Memory B cell (primary cell): ENCODE measurements around the gene OR2L3.

Source experiments
- ATAC-seq: fragments of 150-1000 bp; cut with Tn5 transposase; 2 replicates; pipeline ENCODE4 v1.10.0; 2021; ENCODE audit warnings: low read depth, mild to moderate bottlenecking, moderate library complexity
- DNase-seq, 2 donors: peaks; one replicate each; pipeline ENCODE4 v3.0.0; 2022; ENCODE audit warnings: low spot score in 2 of 2
- H3K27ac Mint-ChIP-seq: one replicate; pipeline ENCODE4 v1.8.0; 2022; ENCODE audit warnings: mild to moderate bottlenecking, moderate library complexity, mixed read lengths
- H3K27me3 Mint-ChIP-seq: one replicate; pipeline ENCODE4 v1.8.0; 2022; ENCODE audit warnings: mixed read lengths
- H3K36me3 Mint-ChIP-seq: one replicate; pipeline ENCODE4 v1.8.0; 2022; ENCODE audit warnings: mild to moderate bottlenecking, mixed read lengths
- H3K4me1 Mint-ChIP-seq: one replicate; pipeline ENCODE4 v1.8.0; 2022; ENCODE audit warnings: mixed read lengths
- H3K4me3 Mint-ChIP-seq: one replicate; pipeline ENCODE4 v1.8.0; 2022; ENCODE audit warnings: mild to moderate bottlenecking, moderate library complexity, mixed read lengths
- H3K9me3 Mint-ChIP-seq: one replicate; pipeline ENCODE4 v1.8.0; 2022; ENCODE audit warnings: mixed read lengths

The OR2L3 gene

DNA sequence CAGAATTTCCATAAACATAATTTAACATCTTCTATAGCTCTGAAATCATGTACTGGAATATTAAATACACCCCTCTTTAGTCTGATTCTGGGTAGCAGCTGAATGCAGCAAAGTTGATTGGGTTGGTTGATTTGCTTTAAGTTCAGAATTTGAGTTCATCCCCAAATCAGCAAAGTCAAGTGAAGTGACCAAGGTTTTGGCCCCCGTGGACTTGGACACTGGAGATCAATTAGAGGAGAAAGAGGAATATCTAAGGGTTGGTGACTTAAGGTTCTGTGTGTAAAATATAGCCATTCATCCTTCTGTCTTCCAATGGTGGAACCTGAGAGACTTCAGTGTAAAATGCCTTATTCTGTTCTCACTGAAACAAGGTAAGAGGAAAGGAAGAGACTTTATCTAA is 48.2 kb downstream of the OR2L3 start, which contains the start of gene OR2L13:
Gene OR2L13 (plus strand): TSS at position 301 of the 400 bp plus-strand sequence. CDS start 4,192 bp downstream, outside the sequence.
- no peak for DNase-seq
- H3K4me1 Mint-ChIP-seq: no peaks in the 10 kb centered on the region
- no peak within 1 kb of the TSS for H3K4me3 Mint-ChIP-seq
- no peaks in the 10 kb centered on the region for H3K27me3 Mint-ChIP-seq
- no peak within 1 kb of the TSS for H3K27ac Mint-ChIP-seq
- H3K36me3 Mint-ChIP-seq: no peaks in the 10 kb centered on the region
- H3K9me3 Mint-ChIP-seq: peaks cover 3% of the 10 kb centered on the region
- ATAC-seq: no peak

GRCh38 chr1:248098529-248098928 is 51.9 kb downstream of the OR2L3 start:
- no peak for DNase-seq
- H3K4me3 Mint-ChIP-seq: no peak overlapping the region
- ATAC-seq: no peak
- no peaks in the 10 kb centered on the region for H3K4me1 Mint-ChIP-seq
- H3K9me3 Mint-ChIP-seq: no peaks in the 10 kb centered on the region
- no peaks in the 10 kb centered on the region for H3K27me3 Mint-ChIP-seq
- H3K27ac Mint-ChIP-seq: no peak overlapping the region
- H3K36me3 Mint-ChIP-seq: no peaks in the 10 kb centered on the region

- DNase-seq (no peak), ATAC-seq (no peak)
- Mint-ChIP-seq H3K36me3 (no peaks in the 10 kb centered on the region), H3K9me3 (peaks cover 6% of the 10 kb centered on the region), H3K27ac (no peak overlapping the region), H3K4me1 (no peaks in the 10 kb centered on the region), H3K4me3 (no peak overlapping the region), H3K27me3 (peaks cover 1% of the 10 kb centered on the region)
These were observed 56.2 kb downstream of the OR2L3 start for GRCh38 chr1:248102847-248103246.

DNA sequence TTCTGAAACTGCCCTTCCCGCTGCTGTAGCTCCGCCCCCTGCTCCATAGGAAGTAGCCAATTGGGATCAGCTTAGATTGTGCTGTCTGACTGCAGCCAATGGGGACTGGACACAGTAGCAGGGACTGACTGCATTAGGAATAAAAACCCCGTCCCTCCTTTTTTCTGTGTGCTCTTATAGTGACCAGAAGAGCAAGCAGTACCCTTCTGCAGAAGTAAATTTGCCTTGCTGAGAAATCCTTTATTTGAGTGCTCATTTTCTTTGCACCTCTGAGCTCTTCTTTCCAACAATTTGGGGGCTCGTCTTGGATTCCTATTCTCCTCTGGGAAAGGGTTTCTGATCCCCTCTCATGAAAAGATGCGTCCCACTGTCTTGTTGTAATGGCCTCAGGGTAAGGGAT is 64.5 kb downstream of the OR2L3 start:
- H3K9me3 Mint-ChIP-seq: peaks cover 19% of the 10 kb centered on the region
- H3K27ac Mint-ChIP-seq: no peak overlapping the region
- no peaks in the 10 kb centered on the region for H3K36me3 Mint-ChIP-seq
- no peak for ATAC-seq
- H3K4me1 Mint-ChIP-seq: no peaks in the 10 kb centered on the region
- peaks cover 2% of the 10 kb centered on the region for H3K27me3 Mint-ChIP-seq
- DNase-seq: no peak
- no peak overlapping the region for H3K4me3 Mint-ChIP-seq
